Activated CD8-positive, alpha-beta T cell treated with anti-CD3 and anti-CD28 coated beads, Interleukin-2, amount 10 ng/mL, durations not matched to agents 7 days and 5 days (primary cell): Measurements from ENCODE around the gene NUP43. TPM values are rescaled to one million over a fixed set of nuclear protein-coding genes. Genes with fewer than 3 reads are reported as not detected.
A peak's percentile ranks its signal among the peaks of the same experiment; 100 is the strongest.

Experiments
- ATAC-seq: fragments of 150-1000 bp; cut with Tn5 transposase; one replicate; pipeline ENCODE4 v1.10.0; 2021; ENCODE audit warnings: moderate library complexity
- CTCF ChIA-PET: fragments of 350-600 bp; sonication (Branson Sonifier 250); formaldehyde crosslinking; loops from one replicate; lab custom pipeline; 2021; ENCODE audit warnings: antibody characterized with exemption; lab: Charles Lee
- POLR2A ChIA-PET: fragments of 350-600 bp; sonication (Branson Sonifier 250); formaldehyde crosslinking; loops from one replicate; lab custom pipeline; 2021; ENCODE audit warnings: antibody characterized with exemption; lab: Charles Lee
- DNase-seq: peaks from one replicate; pipeline ENCODE4 v3.0.0-alpha.2; 2020
- H3K27ac Mint-ChIP-seq: one replicate; pipeline ENCODE4 v1.8.0; 2021; ENCODE audit warnings: mild to moderate bottlenecking, mixed read lengths
- H3K27me3 Mint-ChIP-seq: one replicate; pipeline ENCODE4 v1.8.0; 2021; ENCODE audit warnings: low read depth, mixed read lengths
- H3K36me3 Mint-ChIP-seq: one replicate; pipeline ENCODE4 v1.8.0; 2021; ENCODE audit warnings: low read depth, mixed read lengths
- H3K4me1 Mint-ChIP-seq: one replicate; pipeline ENCODE4 v1.8.0; 2021; ENCODE audit warnings: low read depth, mixed read lengths
- H3K4me3 Mint-ChIP-seq: one replicate; pipeline ENCODE4 v1.8.0; 2021; ENCODE audit warnings: mild to moderate bottlenecking, mixed read lengths
- H3K9me3 Mint-ChIP-seq: one replicate; pipeline ENCODE4 v1.8.0; 2022; ENCODE audit warnings: mixed read lengths; ENCODE audit not compliant: insufficient read depth
- total RNA-seq, 2 experiments: library from RNA; stranded (reverse); gene quantifications; one replicate each; pipeline ENCODE4 v1.2.3, GENCODE V29; 2021

The NUP43 gene
- 10 to 100 TPM; 67.7 to 69.4 TPM for total RNA-seq

DNA sequence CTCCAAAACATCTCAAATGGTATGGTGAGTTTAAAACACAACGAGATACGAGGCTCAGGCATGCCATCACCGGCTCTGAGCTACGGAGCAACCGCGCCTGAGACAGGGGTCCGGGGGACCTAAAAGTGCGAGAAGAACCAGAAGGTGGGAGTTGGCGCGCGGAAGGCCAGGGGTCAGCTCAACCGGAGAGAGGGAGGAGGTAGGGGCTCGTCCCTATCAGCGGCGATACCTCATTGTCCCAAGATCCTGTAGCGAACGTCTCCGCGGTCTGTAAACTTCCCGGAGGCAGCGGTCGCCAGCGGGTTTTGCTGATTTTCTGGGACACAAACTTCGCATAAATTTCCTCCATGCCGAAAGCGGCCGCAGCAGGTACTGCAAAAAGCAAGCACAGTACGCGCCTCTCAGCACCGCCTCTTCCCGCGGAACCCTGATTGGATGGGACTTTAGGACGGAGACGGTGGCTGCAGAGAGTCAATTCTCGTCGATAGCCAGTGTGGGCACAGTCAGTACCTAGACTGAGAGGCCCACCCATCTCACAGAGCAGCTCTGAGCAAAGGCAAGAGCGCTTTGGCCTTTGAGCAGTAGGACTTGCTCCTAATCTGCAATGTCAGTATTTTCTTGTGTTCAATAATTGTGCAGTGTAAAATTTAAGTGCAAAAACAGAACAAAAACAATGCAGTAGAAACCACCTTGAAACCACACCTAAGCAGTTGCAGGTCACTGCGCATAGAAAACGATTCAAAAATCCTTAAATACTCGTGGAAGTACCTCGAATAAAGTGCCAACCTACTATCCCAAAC is at the start of gene NUP43:
Gene NUP43 (minus strand): TSS at position 383 of the 800 bp plus-strand sequence. CDS start 34 bp downstream, at position 349.
- H3K9me3 Mint-ChIP-seq = no peaks in the 10 kb centered on the region
- peaks cover 22% of the 10 kb centered on the region for H3K36me3 Mint-ChIP-seq
- H3K4me3 Mint-ChIP-seq = peak within 1 kb of the TSS; percentile 98
- DNase-seq (peak; percentile 96), ATAC-seq (peak; percentile 69)
- CTCF ChIA-PET = interaction anchor here (0.7 to 2.4 kb wide), 7 partner anchors 11 to 99 kb away, joined by 3 to 10 read pairs (median 5); partner anchors contain the start of gene LATS1
- H3K4me1 Mint-ChIP-seq = peaks cover 35% of the 10 kb centered on the region
- POLR2A ChIA-PET = interaction anchor here (0.6 to 3.3 kb wide), 5 partner anchors 18 to 682 kb away, joined by 3 to 24 read pairs (median 3); partner anchors contain the start of gene LATS1
- no peaks in the 10 kb centered on the region for H3K27me3 Mint-ChIP-seq
- peak within 1 kb of the TSS; percentile 94 for H3K27ac Mint-ChIP-seq

GRCh38 chr6:149783551-149783950 is 37.2 kb upstream of the NUP43 start:
- DNase-seq (no peak), ATAC-seq (no peak)
- Mint-ChIP-seq H3K4me3 (no peak overlapping the region), H3K36me3 (peaks cover 32% of the 10 kb centered on the region), H3K9me3 (no peaks in the 10 kb centered on the region), H3K27me3 (no peaks in the 10 kb centered on the region), H3K4me1 (no peaks in the 10 kb centered on the region), H3K27ac (no peak overlapping the region)
- ChIA-PET CTCF (no interaction called here), POLR2A (no interaction called here)

GRCh38 chr6:149782337-149782736 is 36.0 kb upstream of the NUP43 start:
- H3K4me3 Mint-ChIP-seq = no peak overlapping the region
- ChIA-PET POLR2A (no interaction called here), CTCF (no interaction called here)
- no peaks in the 10 kb centered on the region for H3K9me3 Mint-ChIP-seq
- H3K4me1 Mint-ChIP-seq = no peaks in the 10 kb centered on the region
- H3K27ac Mint-ChIP-seq = no peak overlapping the region
- H3K36me3 Mint-ChIP-seq = peaks cover 27% of the 10 kb centered on the region
- ATAC-seq (no peak), DNase-seq (no peak)
- H3K27me3 Mint-ChIP-seq = no peaks in the 10 kb centered on the region

- Mint-ChIP-seq H3K36me3 (peaks cover 27% of the 10 kb centered on the region), H3K27ac (no peak overlapping the region)
- no peak for DNase-seq
Observed at GRCh38 chr6:149781715-149782114, 35.4 kb upstream of the NUP43 start.

DNA sequence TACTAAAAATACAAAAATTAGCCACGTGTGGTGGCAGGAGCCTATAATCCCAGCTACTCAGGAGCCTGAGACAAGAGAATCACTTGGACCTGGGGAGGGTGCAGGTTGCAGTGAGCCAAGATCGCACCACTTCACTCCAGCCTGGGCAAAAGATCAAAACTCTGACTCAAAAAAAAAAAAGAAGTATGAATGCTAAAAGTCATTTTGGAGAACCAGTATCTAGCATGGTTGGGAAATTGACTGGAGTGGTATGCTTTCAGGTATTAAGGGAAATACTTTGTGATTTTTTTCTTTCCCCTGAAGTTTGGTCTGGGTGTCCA is 33.3 kb upstream of the NUP43 start:
- Mint-ChIP-seq H3K9me3 (no peaks in the 10 kb centered on the region), H3K4me3 (no peak overlapping the region), H3K4me1 (no peaks in the 10 kb centered on the region), H3K27ac (no peak overlapping the region), H3K27me3 (no peaks in the 10 kb centered on the region), H3K36me3 (peaks cover 33% of the 10 kb centered on the region)
- DNase-seq (no peak), ATAC-seq (no peak)
- ChIA-PET POLR2A (no interaction called here), CTCF (no interaction called here)

More at GRCh38 chr6:149781715-149782114, 35.4 kb upstream of the NUP43 start:
- ChIA-PET CTCF (no interaction called here), POLR2A (no interaction called here)
- Mint-ChIP-seq H3K9me3 (no peaks in the 10 kb centered on the region), H3K27me3 (no peaks in the 10 kb centered on the region), H3K4me3 (no peak overlapping the region), H3K4me1 (no peaks in the 10 kb centered on the region)
- ATAC-seq = no peak

- DNase-seq = no peak
- CTCF ChIA-PET = no interaction called here
- Mint-ChIP-seq H3K36me3 (peaks cover 26% of the 10 kb centered on the region), H3K4me3 (no peak overlapping the region), H3K27me3 (no peaks in the 10 kb centered on the region), H3K27ac (no peak overlapping the region), H3K9me3 (no peaks in the 10 kb centered on the region), H3K4me1 (no peaks in the 10 kb centered on the region)
- ATAC-seq = no peak
- POLR2A ChIA-PET = interaction anchor here (0.6 kb wide), 1 partner anchor 742 kb away, joined by 3 read pairs; no protein-coding TSS in a partner anchor
Observed at GRCh38 chr6:149777624-149778023, 31.3 kb upstream of the NUP43 start.

- ATAC-seq = no peak
- CTCF ChIA-PET = interaction anchor here (1.2 kb wide), 1 partner anchor 14 kb away, joined by 3 read pairs; no protein-coding TSS in a partner anchor
- POLR2A ChIA-PET = no interaction called here
Observed at GRCh38 chr6:149771925-149772324, 25.6 kb upstream of the NUP43 start.

GRCh38 chr6:149771185-149771584 is 24.9 kb upstream of the NUP43 start:
- ATAC-seq (no peak), DNase-seq (no peak)
- Mint-ChIP-seq H3K9me3 (peaks cover 6% of the 10 kb centered on the region), H3K4me1 (peaks cover 3% of the 10 kb centered on the region), H3K4me3 (no peak overlapping the region), H3K27ac (no peak overlapping the region), H3K27me3 (no peaks in the 10 kb centered on the region), H3K36me3 (peaks cover 49% of the 10 kb centered on the region)
- POLR2A ChIA-PET = no interaction called here
- CTCF ChIA-PET = no interaction called here

More at GRCh38 chr6:149771925-149772324, 25.6 kb upstream of the NUP43 start:
- H3K36me3 Mint-ChIP-seq = peaks cover 46% of the 10 kb centered on the region
- DNase-seq = no peak
- no peaks in the 10 kb centered on the region for H3K27me3 Mint-ChIP-seq
- H3K4me1 Mint-ChIP-seq = peaks cover 3% of the 10 kb centered on the region
- H3K27ac Mint-ChIP-seq = peak overlapping the region; percentile 43
- H3K4me3 Mint-ChIP-seq = no peak overlapping the region
- H3K9me3 Mint-ChIP-seq = no peaks in the 10 kb centered on the region

GRCh38 chr6:149769676-149770075 is 23.3 kb upstream of the NUP43 start:
- Mint-ChIP-seq H3K27me3 (no peaks in the 10 kb centered on the region), H3K4me1 (peaks cover 3% of the 10 kb centered on the region), H3K27ac (no peak overlapping the region), H3K4me3 (no peak overlapping the region), H3K36me3 (peaks cover 52% of the 10 kb centered on the region), H3K9me3 (peaks cover 11% of the 10 kb centered on the region)
- POLR2A ChIA-PET = no interaction called here
- CTCF ChIA-PET = interaction anchor here (0.7 kb wide), 1 partner anchor 45 kb away, joined by 3 read pairs; no protein-coding TSS in a partner anchor
- ATAC-seq (no peak), DNase-seq (no peak)

DNA sequence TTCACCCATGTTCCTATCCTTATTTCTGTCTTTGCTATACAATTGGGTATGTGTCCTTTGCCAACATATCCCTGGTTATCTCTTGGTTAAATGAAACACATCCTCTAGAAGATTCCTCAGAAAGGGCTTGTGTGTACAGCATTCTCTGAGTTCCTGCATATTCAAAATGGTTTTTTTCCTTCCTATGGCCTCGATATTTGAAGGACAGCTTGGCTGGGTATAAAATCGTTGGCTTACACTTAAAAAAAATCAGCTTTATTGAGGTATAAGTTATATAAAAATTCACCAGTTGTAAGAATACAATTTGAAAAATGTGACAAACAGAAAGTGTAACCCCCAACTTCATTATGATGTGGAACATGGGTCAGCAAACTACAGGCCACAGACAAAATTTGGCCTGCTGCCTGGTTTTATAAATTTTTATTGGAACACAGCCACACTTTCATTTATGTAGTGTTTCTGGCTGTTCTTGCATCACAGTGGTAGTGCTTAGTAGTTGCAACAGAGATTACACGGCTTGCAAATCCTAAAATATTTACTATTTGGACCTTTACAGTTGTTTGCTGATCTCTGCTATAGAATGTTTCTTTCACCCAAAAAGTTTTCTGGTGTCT is 19.9 kb upstream of the NUP43 start:
- ATAC-seq = no peak
- ChIA-PET POLR2A (no interaction called here), CTCF (no interaction called here)
- Mint-ChIP-seq H3K4me1 (peaks cover 8% of the 10 kb centered on the region), H3K36me3 (peaks cover 45% of the 10 kb centered on the region), H3K27ac (no peak overlapping the region), H3K9me3 (peaks cover 11% of the 10 kb centered on the region), H3K27me3 (no peaks in the 10 kb centered on the region), H3K4me3 (no peak overlapping the region)
- no peak for DNase-seq

DNA sequence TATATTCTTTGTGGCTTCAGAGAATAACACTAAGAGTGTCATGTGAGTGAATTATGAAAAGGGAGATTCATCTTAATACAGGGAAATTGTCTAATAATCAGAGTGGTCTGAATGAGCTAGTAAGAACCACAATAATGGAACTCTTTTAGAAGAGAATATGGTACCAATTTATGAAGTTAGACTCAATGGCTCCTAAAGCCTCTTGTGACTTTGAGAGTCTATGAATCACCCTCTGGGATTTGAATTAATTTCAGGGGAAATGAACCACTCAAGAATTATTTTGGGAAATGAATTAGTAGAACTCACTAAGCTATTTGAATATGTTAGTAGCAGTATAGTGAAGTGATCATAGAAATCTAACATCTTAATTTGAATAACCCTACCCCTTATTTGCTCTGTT is 17.5 kb upstream of the NUP43 start:
- Mint-ChIP-seq H3K36me3 (peaks cover 50% of the 10 kb centered on the region), H3K9me3 (peaks cover 11% of the 10 kb centered on the region)

GRCh38 chr6:149761438-149761837 is 15.1 kb upstream of the NUP43 start:
- DNase-seq = no peak
- ChIA-PET POLR2A (no interaction called here), CTCF (no interaction called here)
- no peak for ATAC-seq
- H3K36me3 Mint-ChIP-seq = peaks cover 33% of the 10 kb centered on the region
- no peak overlapping the region for H3K4me3 Mint-ChIP-seq
- H3K9me3 Mint-ChIP-seq = peaks cover 7% of the 10 kb centered on the region
- no peak overlapping the region for H3K27ac Mint-ChIP-seq
- H3K27me3 Mint-ChIP-seq = no peaks in the 10 kb centered on the region
- peaks cover 8% of the 10 kb centered on the region for H3K4me1 Mint-ChIP-seq

More for the DNA sequence above, 17.5 kb upstream of the NUP43 start:
- DNase-seq (no peak), ATAC-seq (no peak)
- Mint-ChIP-seq H3K27me3 (no peaks in the 10 kb centered on the region), H3K4me1 (peaks cover 8% of the 10 kb centered on the region), H3K4me3 (no peak overlapping the region), H3K27ac (no peak overlapping the region)
- CTCF ChIA-PET = no interaction called here
- POLR2A ChIA-PET = no interaction called here
